Body of pancreas (tissue), 4 donors: ENCODE results near the gene THEMIS.

Experiments
- POLR2A ChIP-seq, 3 donors: fragments of 450-650 bp; IDR thresholded peaks; one replicate each; pipeline ENCODE4 v1.6.1; 2016; ENCODE audit warnings: antibody characterized with exemption in 3 of 3, mild to moderate bottlenecking in 2 of 3
- TF ChIP-seq, protein P1 (sequence below), 7 experiments: fragments of 450-650 bp in 4 of 7; fragments of 200-600 bp in 3 of 7; sonication (generic) in 3 of 7; IDR thresholded peaks; one replicate each; pipeline ENCODE4 v1.5.1; 2016 to 2019; ENCODE audit warnings: antibody characterized with exemption in 7 of 7

DNA sequence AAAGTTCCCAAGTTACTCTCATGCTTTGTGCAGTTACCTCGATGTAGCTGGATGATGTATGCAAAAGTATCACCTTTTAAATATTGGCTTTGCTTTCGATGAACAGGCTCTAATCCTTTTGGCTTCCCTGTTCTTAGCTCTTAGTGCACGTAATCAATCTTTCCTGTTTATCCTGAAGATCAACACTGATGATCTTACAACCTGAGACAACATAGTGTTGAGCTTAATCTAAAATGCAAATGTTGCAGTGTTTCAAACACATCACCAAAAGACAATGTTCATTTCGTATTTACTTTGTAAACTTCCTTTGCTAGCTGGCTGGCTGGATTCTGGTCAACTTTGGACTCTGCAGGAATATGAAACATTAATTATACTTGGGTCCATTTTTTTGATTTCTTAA is 132.1 kb downstream of the THEMIS start:
- TF ChIP-seq, protein P1, sequence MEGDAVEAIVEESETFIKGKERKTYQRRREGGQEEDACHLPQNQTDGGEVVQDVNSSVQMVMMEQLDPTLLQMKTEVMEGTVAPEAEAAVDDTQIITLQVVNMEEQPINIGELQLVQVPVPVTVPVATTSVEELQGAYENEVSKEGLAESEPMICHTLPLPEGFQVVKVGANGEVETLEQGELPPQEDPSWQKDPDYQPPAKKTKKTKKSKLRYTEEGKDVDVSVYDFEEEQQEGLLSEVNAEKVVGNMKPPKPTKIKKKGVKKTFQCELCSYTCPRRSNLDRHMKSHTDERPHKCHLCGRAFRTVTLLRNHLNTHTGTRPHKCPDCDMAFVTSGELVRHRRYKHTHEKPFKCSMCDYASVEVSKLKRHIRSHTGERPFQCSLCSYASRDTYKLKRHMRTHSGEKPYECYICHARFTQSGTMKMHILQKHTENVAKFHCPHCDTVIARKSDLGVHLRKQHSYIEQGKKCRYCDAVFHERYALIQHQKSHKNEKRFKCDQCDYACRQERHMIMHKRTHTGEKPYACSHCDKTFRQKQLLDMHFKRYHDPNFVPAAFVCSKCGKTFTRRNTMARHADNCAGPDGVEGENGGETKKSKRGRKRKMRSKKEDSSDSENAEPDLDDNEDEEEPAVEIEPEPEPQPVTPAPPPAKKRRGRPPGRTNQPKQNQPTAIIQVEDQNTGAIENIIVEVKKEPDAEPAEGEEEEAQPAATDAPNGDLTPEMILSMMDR (IDR thresholded peaks at IDR 0.05): no peak
- TF ChIP-seq POLR2A (IDR thresholded peaks at IDR 0.05): no peak
